Spleen (tissue), 7 donors: ENCODE results near the gene SIGLEC11.

ENCODE experiments used
- POLR2AphosphoS5 ChIP-seq, 3 donors: sonication (generic); formaldehyde crosslinking; IDR thresholded peaks; one replicate each; pipeline ENCODE4 v1.5.1; 2017; ENCODE audit warnings: antibody characterized with exemption in 3 of 3
- TF ChIP-seq, protein P1 (sequence below), 11 experiments: fragments of 200-600 bp in 7 of 11; fragments of 450-650 bp in 4 of 11; sonication (generic) in 4 of 11; IDR thresholded peaks in 8 of 11; conservative IDR thresholded peaks in 3 of 11; 1 replicate in 7 of 11; 2 replicates in 4 of 11; pipeline versions ENCODE4 v1.4.0 to v1.8.0; 2016 to 2021; ENCODE audit warnings: antibody characterized with exemption in 11 of 11, inconsistent platforms in 4 of 11, mild to moderate bottlenecking in 1 of 11
- donor health status: DM: no; HTN: no; CAD: no; lungs with moderate emphysema.
- donor health status: DM: no; HTN: no; CAD: no.
- donor health status: DM: no; HTN: no; CAD: no.

DNA sequence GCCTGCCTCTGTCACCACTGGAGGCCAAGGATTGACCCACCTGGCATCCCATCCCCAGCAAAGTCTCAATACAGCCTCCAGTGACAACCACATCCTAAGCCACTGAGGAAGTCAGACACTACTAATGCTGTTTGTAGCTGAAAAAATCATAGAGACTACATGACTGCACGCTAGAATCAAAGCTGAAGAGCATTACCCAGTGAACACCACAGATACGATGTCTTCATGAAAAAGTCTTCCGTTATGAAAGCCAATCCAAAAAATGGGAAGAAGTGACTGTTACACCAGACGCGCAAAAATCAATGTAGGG lies 20.5 kb downstream of the SIGLEC11 start:
- TF ChIP-seq, protein P1, sequence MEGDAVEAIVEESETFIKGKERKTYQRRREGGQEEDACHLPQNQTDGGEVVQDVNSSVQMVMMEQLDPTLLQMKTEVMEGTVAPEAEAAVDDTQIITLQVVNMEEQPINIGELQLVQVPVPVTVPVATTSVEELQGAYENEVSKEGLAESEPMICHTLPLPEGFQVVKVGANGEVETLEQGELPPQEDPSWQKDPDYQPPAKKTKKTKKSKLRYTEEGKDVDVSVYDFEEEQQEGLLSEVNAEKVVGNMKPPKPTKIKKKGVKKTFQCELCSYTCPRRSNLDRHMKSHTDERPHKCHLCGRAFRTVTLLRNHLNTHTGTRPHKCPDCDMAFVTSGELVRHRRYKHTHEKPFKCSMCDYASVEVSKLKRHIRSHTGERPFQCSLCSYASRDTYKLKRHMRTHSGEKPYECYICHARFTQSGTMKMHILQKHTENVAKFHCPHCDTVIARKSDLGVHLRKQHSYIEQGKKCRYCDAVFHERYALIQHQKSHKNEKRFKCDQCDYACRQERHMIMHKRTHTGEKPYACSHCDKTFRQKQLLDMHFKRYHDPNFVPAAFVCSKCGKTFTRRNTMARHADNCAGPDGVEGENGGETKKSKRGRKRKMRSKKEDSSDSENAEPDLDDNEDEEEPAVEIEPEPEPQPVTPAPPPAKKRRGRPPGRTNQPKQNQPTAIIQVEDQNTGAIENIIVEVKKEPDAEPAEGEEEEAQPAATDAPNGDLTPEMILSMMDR (IDR thresholded peaks at IDR 0.05 in 8 of 11, conservative IDR thresholded peaks at IDR 0.05 in 3 of 11) = no peak
- no peak for TF ChIP-seq POLR2AphosphoS5 (IDR thresholded peaks at IDR 0.05)
